ENCODE data around the gene TMEM205. TPM values are rescaled to one million over a fixed set of nuclear protein-coding genes. Genes with fewer than 3 reads are reported as not detected.
"Not testable (repeated sequence)": the region's sequence is repeated elsewhere in the genome, so short reads cannot be mapped to it uniquely, and the experiment has no call there.

The TMEM205 gene
- total RNA-seq, 1 donor from 2014 or later, result 46.0 TPM

DNA sequence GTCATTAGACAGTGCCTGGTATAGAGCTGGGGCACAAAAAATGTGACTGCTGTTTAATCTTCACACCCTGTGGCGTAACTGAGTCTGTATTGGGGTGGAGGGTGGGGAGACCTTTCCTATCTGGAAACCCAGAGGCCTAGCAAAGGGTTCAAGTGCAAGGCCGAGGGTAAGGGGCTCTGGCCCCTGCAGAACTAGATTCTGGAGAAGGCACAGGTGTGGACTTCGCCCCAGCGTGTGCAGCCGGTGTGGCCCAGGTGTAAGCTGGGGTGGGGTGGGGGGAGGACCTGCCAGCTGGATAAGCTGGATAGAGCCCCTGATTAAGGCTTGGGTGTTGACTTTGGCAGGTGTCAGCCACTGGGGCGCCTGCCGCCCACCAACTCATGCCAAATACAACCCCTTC is 7.9 kb downstream of the TMEM205 start:
- no peak for TF ChIP-seq EZH2 (IDR thresholded peaks at IDR 0.05; ENCODE audit: insufficient read depth, low read length)
- TF ChIP-seq, protein P1, sequence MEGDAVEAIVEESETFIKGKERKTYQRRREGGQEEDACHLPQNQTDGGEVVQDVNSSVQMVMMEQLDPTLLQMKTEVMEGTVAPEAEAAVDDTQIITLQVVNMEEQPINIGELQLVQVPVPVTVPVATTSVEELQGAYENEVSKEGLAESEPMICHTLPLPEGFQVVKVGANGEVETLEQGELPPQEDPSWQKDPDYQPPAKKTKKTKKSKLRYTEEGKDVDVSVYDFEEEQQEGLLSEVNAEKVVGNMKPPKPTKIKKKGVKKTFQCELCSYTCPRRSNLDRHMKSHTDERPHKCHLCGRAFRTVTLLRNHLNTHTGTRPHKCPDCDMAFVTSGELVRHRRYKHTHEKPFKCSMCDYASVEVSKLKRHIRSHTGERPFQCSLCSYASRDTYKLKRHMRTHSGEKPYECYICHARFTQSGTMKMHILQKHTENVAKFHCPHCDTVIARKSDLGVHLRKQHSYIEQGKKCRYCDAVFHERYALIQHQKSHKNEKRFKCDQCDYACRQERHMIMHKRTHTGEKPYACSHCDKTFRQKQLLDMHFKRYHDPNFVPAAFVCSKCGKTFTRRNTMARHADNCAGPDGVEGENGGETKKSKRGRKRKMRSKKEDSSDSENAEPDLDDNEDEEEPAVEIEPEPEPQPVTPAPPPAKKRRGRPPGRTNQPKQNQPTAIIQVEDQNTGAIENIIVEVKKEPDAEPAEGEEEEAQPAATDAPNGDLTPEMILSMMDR (IDR thresholded peaks at IDR 0.05; ENCODE audit: insufficient read depth, low read depth, low read length), result no peak
- DNase-seq (ENCODE audit: low read depth) (no peak), FAIRE-seq (no peak)
- peak overlapping the region; percentile 76 for H3K4me3 Mint-ChIP-seq (ENCODE audit: unreplicated experiment)
- Histone ChIP-seq H2AFZ (ENCODE audit: low read depth, low read length) (no peak overlapping the region), H3K4me3 (ENCODE audit: insufficient read depth, low read depth, low read length) (no peak overlapping the region), H4K20me1 (ENCODE audit: insufficient read depth, low read length) (peaks cover 5% of the 10 kb centered on the region), H3K79me2 (ENCODE audit: insufficient read depth, low read length) (no peaks in the 10 kb centered on the region), H3K9ac (ENCODE audit: low read length) (no peak overlapping the region), H3K36me3 (ENCODE audit: insufficient read depth, low read length) (no peaks in the 10 kb centered on the region), H3K27ac (ENCODE audit: low read depth, low read length) (no peak overlapping the region), H3K27me3 (ENCODE audit: insufficient read depth, low read length) (no peaks in the 10 kb centered on the region), H3K4me1 (ENCODE audit: insufficient read depth, low read length) (peaks cover 5% of the 10 kb centered on the region), H3K4me2 (ENCODE audit: low read length) (no peak overlapping the region), H3K9me3 (ENCODE audit: insufficient read depth, low read depth, low read length) (no peaks in the 10 kb centered on the region)
- H3K9me3 Mint-ChIP-seq (ENCODE audit: unreplicated experiment), result peaks cover 4% of the 10 kb centered on the region
- H3K27me3 Mint-ChIP-seq (ENCODE audit: low read depth, unreplicated experiment), result no peaks in the 10 kb centered on the region
- H3K27ac Mint-ChIP-seq (ENCODE audit: unreplicated experiment), result no peak overlapping the region
- peaks cover 4% of the 10 kb centered on the region for H3K4me1 Mint-ChIP-seq (ENCODE audit: low read depth, unreplicated experiment)
- H3K36me3 Mint-ChIP-seq (ENCODE audit: low read depth, unreplicated experiment), result peaks cover 16% of the 10 kb centered on the region

GRCh38 chr19:11337080-11337479 is 9.0 kb downstream of the TMEM205 start:
- Histone ChIP-seq H4K20me1 (ENCODE audit: insufficient read depth, low read length) (no peaks in the 10 kb centered on the region), H3K9me3 (ENCODE audit: insufficient read depth, low read depth, low read length) (no peaks in the 10 kb centered on the region), H2AFZ (ENCODE audit: low read depth, low read length) (no peak overlapping the region), H3K27ac (ENCODE audit: low read depth, low read length) (no peak overlapping the region), H3K4me3 (ENCODE audit: insufficient read depth, low read depth, low read length) (no peak overlapping the region), H3K36me3 (ENCODE audit: insufficient read depth, low read length) (no peaks in the 10 kb centered on the region), H3K79me2 (ENCODE audit: insufficient read depth, low read length) (no peaks in the 10 kb centered on the region), H3K9ac (ENCODE audit: low read length) (no peak overlapping the region), H3K4me2 (ENCODE audit: low read length) (no peak overlapping the region), H3K4me1 (ENCODE audit: insufficient read depth, low read length) (peaks cover 5% of the 10 kb centered on the region), H3K27me3 (ENCODE audit: insufficient read depth, low read length) (no peaks in the 10 kb centered on the region)
- TF ChIP-seq, protein P1 (IDR thresholded peaks at IDR 0.05; ENCODE audit: insufficient read depth, low read depth, low read length), result no peak
- no peak for TF ChIP-seq EZH2 (IDR thresholded peaks at IDR 0.05; ENCODE audit: insufficient read depth, low read length)
- H3K4me1 Mint-ChIP-seq (ENCODE audit: low read depth, unreplicated experiment), result peaks cover 4% of the 10 kb centered on the region
- FAIRE-seq (no peak), DNase-seq (ENCODE audit: low read depth) (no peak)
- H3K27ac Mint-ChIP-seq (ENCODE audit: unreplicated experiment), result no peak overlapping the region
- H3K36me3 Mint-ChIP-seq (ENCODE audit: low read depth, unreplicated experiment), result peaks cover 16% of the 10 kb centered on the region
- no peaks in the 10 kb centered on the region for H3K27me3 Mint-ChIP-seq (ENCODE audit: low read depth, unreplicated experiment)
- H3K9me3 Mint-ChIP-seq (ENCODE audit: unreplicated experiment), result peaks cover 4% of the 10 kb centered on the region
- no peak overlapping the region for H3K4me3 Mint-ChIP-seq (ENCODE audit: unreplicated experiment)

GRCh38 chr19:11335449-11336146 is 10.5 kb downstream of the TMEM205 start:
- FAIRE-seq, result no peak
- Mint-ChIP-seq H3K27ac (ENCODE audit: unreplicated experiment) (no peak overlapping the region), H3K4me3 (ENCODE audit: unreplicated experiment) (no peak overlapping the region)

GRCh38 chr19:11333838-11334237 is 12.2 kb downstream of the TMEM205 start:
- H3K9ac ChIP-seq (ENCODE audit: low read length); H3K36me3 ChIP-seq (ENCODE audit: insufficient read depth, low read length); DNase-seq (ENCODE audit: low read depth); H3K9me3 ChIP-seq (ENCODE audit: insufficient read depth, low read depth, low read length); H4K20me1 ChIP-seq (ENCODE audit: insufficient read depth, low read length); H3K4me2 ChIP-seq (ENCODE audit: low read length); H3K4me3 ChIP-seq (ENCODE audit: insufficient read depth, low read depth, low read length); H3K9me3 Mint-ChIP-seq (ENCODE audit: unreplicated experiment); H3K27me3 ChIP-seq (ENCODE audit: insufficient read depth, low read length); H3K27me3 Mint-ChIP-seq (ENCODE audit: low read depth, unreplicated experiment); FAIRE-seq; H2AFZ ChIP-seq (ENCODE audit: low read depth, low read length); H3K4me3 Mint-ChIP-seq (ENCODE audit: unreplicated experiment); H3K79me2 ChIP-seq (ENCODE audit: insufficient read depth, low read length); H3K4me1 ChIP-seq (ENCODE audit: insufficient read depth, low read length); H3K4me1 Mint-ChIP-seq (ENCODE audit: low read depth, unreplicated experiment); H3K27ac ChIP-seq (ENCODE audit: low read depth, low read length); H3K27ac Mint-ChIP-seq (ENCODE audit: unreplicated experiment): not testable (repeated sequence)
- peaks cover 16% of the 10 kb centered on the region for H3K36me3 Mint-ChIP-seq (ENCODE audit: low read depth, unreplicated experiment)

More at GRCh38 chr19:11335449-11336146, 10.5 kb downstream of the TMEM205 start:
- peaks cover 4% of the 10 kb centered on the region for H3K4me1 Mint-ChIP-seq (ENCODE audit: low read depth, unreplicated experiment)
- Histone ChIP-seq H2AFZ (ENCODE audit: low read depth, low read length) (no peak overlapping the region), H3K9me3 (ENCODE audit: insufficient read depth, low read depth, low read length) (no peaks in the 10 kb centered on the region), H3K9ac (ENCODE audit: low read length) (no peak overlapping the region), H3K79me2 (ENCODE audit: insufficient read depth, low read length) (no peaks in the 10 kb centered on the region), H3K4me2 (ENCODE audit: low read length) (no peak overlapping the region), H4K20me1 (ENCODE audit: insufficient read depth, low read length) (no peaks in the 10 kb centered on the region), H3K27ac (ENCODE audit: low read depth, low read length) (no peak overlapping the region), H3K4me1 (ENCODE audit: insufficient read depth, low read length) (peaks cover 5% of the 10 kb centered on the region), H3K36me3 (ENCODE audit: insufficient read depth, low read length) (no peaks in the 10 kb centered on the region), H3K27me3 (ENCODE audit: insufficient read depth, low read length) (no peaks in the 10 kb centered on the region), H3K4me3 (ENCODE audit: insufficient read depth, low read depth, low read length) (no peak overlapping the region)
- no peaks in the 10 kb centered on the region for H3K27me3 Mint-ChIP-seq (ENCODE audit: low read depth, unreplicated experiment)
- peaks cover 4% of the 10 kb centered on the region for H3K9me3 Mint-ChIP-seq (ENCODE audit: unreplicated experiment)
- DNase-seq (ENCODE audit: low read depth), result no peak
- peaks cover 16% of the 10 kb centered on the region for H3K36me3 Mint-ChIP-seq (ENCODE audit: low read depth, unreplicated experiment)
- TF ChIP-seq EZH2 (IDR thresholded peaks at IDR 0.05; ENCODE audit: insufficient read depth, low read length), result no peak
- TF ChIP-seq, protein P1 (IDR thresholded peaks at IDR 0.05; ENCODE audit: insufficient read depth, low read depth, low read length), result no peak

Data from astrocyte (in vitro differentiated cells and primary cell).